GM23338 (cell line): ENCODE measurements around the gene RSL1D1.

ENCODE experiments used
- CREB1 ChIP-seq: fragments of 250-450 bp; sonication (Bioruptor Pico); IDR thresholded peaks from 2 replicates; pipeline ENCODE4 v1.5.0; 2020; ENCODE audit warnings: low read depth, mild to moderate bottlenecking, moderate library complexity
- EZH2 ChIP-seq: fragments of 200-600 bp; sonication (generic); IDR thresholded peaks from one replicate; pipeline ENCODE4 v1.8.0; 2017; ENCODE audit warnings: antibody characterized with exemption, mild to moderate bottlenecking, low read depth; ENCODE audit not compliant: unreplicated experiment
- EZH2phosphoT487 ChIP-seq: fragments of 200-600 bp; sonication (generic); IDR thresholded peaks from one replicate; pipeline ENCODE4 v1.8.1; 2018; ENCODE audit warnings: antibody characterized with exemption; ENCODE audit not compliant: unreplicated experiment
- JUNB ChIP-seq: IDR thresholded peaks from one replicate; pipeline ENCODE4 v1.6.1; 2016; ENCODE audit warnings: antibody characterized with exemption; ENCODE audit not compliant: unreplicated experiment
- NANOG ChIP-seq: IDR thresholded peaks from 2 replicates; pipeline ENCODE4 v1.6.1; 2016; ENCODE audit warnings: antibody characterized with exemption, borderline replicate concordance
- POLR2AphosphoS5 ChIP-seq: IDR thresholded peaks from 2 replicates; pipeline ENCODE4 v1.6.1; 2016; ENCODE audit warnings: antibody characterized with exemption, low read depth
- STAT1 ChIP-seq: IDR thresholded peaks from one replicate; pipeline ENCODE4 v1.6.1; 2016; ENCODE audit warnings: antibody characterized with exemption; ENCODE audit not compliant: unreplicated experiment
- ZNF114 ChIP-seq: fragments of 250-450 bp; sonication (Bioruptor Pico); IDR thresholded peaks from 2 replicates; pipeline ENCODE4 v1.5.0; 2020; ENCODE audit warnings: mild to moderate bottlenecking, moderate library complexity
- ZNF331 ChIP-seq: fragments of 250-450 bp; sonication (Bioruptor Pico); IDR thresholded peaks from 2 replicates; pipeline ENCODE4 v1.5.0; 2020; ENCODE audit warnings: low read depth, mild to moderate bottlenecking, moderate library complexity
- TF ChIP-seq, protein P1 (sequence below), 2 experiments: fragments of 200-600 bp in 1 of 2; sonication (generic) in 1 of 2; conservative IDR thresholded peaks; 2 replicates each; pipeline versions ENCODE4 v1.5.1 to v1.6.1; 2016 to 2017; ENCODE audit warnings: antibody characterized with exemption in 2 of 2, low read depth in 2 of 2, mild to moderate bottlenecking in 2 of 2, moderate library complexity in 1 of 2
- TF ChIP-seq, protein P2 (sequence below): IDR thresholded peaks from one replicate; pipeline ENCODE4 v1.6.1; 2018; ENCODE audit warnings: antibody characterized with exemption; ENCODE audit not compliant: unreplicated experiment
- TF ChIP-seq, protein P3 (sequence below): IDR thresholded peaks from 2 replicates; pipeline ENCODE4 v1.6.1; 2016; ENCODE audit warnings: antibody characterized with exemption
- TF ChIP-seq, protein P4 (sequence below): fragments of 250-450 bp; sonication (Bioruptor Pico); IDR thresholded peaks from 2 replicates; pipeline ENCODE4 v1.5.0; 2020; ENCODE audit warnings: mild to moderate bottlenecking, moderate library complexity

DNA sequence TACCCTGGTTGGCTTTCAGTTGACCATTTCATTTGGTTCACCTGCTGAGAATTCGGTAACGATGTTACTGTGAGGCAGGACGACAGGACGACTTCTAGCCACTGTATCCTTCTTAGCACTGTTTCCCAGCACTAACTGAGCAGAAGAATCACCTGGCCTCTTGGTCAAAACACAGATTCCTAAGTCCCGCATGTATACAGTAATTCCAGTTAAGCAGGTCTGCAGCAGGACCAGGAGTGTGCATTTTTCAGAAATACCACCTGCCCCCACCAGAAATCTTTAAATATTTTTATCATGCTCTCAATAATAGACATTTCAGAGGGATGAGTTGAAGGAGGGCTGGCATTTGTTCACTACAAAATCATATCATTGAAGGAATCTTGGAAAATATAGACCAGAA is 22.6 kb downstream of the RSL1D1 start:
- TF ChIP-seq, protein P1, sequence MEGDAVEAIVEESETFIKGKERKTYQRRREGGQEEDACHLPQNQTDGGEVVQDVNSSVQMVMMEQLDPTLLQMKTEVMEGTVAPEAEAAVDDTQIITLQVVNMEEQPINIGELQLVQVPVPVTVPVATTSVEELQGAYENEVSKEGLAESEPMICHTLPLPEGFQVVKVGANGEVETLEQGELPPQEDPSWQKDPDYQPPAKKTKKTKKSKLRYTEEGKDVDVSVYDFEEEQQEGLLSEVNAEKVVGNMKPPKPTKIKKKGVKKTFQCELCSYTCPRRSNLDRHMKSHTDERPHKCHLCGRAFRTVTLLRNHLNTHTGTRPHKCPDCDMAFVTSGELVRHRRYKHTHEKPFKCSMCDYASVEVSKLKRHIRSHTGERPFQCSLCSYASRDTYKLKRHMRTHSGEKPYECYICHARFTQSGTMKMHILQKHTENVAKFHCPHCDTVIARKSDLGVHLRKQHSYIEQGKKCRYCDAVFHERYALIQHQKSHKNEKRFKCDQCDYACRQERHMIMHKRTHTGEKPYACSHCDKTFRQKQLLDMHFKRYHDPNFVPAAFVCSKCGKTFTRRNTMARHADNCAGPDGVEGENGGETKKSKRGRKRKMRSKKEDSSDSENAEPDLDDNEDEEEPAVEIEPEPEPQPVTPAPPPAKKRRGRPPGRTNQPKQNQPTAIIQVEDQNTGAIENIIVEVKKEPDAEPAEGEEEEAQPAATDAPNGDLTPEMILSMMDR (conservative IDR thresholded peaks at IDR 0.05; ENCODE audit: low read depth in 2 of 2): no peak
- TF ChIP-seq EZH2 (no peak), POLR2AphosphoS5 (no peak), EZH2phosphoT487 (no peak), CREB1 (CRISPR knock-in tag) (no peak), NANOG (no peak), ZNF331 (CRISPR knock-in tag) (no peak), JUNB (no peak), STAT1 (no peak), ZNF114 (CRISPR knock-in tag) (no peak)
- TF ChIP-seq, protein P2, sequence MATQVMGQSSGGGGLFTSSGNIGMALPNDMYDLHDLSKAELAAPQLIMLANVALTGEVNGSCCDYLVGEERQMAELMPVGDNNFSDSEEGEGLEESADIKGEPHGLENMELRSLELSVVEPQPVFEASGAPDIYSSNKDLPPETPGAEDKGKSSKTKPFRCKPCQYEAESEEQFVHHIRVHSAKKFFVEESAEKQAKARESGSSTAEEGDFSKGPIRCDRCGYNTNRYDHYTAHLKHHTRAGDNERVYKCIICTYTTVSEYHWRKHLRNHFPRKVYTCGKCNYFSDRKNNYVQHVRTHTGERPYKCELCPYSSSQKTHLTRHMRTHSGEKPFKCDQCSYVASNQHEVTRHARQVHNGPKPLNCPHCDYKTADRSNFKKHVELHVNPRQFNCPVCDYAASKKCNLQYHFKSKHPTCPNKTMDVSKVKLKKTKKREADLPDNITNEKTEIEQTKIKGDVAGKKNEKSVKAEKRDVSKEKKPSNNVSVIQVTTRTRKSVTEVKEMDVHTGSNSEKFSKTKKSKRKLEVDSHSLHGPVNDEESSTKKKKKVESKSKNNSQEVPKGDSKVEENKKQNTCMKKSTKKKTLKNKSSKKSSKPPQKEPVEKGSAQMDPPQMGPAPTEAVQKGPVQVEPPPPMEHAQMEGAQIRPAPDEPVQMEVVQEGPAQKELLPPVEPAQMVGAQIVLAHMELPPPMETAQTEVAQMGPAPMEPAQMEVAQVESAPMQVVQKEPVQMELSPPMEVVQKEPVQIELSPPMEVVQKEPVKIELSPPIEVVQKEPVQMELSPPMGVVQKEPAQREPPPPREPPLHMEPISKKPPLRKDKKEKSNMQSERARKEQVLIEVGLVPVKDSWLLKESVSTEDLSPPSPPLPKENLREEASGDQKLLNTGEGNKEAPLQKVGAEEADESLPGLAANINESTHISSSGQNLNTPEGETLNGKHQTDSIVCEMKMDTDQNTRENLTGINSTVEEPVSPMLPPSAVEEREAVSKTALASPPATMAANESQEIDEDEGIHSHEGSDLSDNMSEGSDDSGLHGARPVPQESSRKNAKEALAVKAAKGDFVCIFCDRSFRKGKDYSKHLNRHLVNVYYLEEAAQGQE: no peak
- TF ChIP-seq, protein P3, sequence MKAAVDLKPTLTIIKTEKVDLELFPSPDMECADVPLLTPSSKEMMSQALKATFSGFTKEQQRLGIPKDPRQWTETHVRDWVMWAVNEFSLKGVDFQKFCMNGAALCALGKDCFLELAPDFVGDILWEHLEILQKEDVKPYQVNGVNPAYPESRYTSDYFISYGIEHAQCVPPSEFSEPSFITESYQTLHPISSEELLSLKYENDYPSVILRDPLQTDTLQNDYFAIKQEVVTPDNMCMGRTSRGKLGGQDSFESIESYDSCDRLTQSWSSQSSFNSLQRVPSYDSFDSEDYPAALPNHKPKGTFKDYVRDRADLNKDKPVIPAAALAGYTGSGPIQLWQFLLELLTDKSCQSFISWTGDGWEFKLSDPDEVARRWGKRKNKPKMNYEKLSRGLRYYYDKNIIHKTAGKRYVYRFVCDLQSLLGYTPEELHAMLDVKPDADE: no peak
- TF ChIP-seq, protein P4, sequence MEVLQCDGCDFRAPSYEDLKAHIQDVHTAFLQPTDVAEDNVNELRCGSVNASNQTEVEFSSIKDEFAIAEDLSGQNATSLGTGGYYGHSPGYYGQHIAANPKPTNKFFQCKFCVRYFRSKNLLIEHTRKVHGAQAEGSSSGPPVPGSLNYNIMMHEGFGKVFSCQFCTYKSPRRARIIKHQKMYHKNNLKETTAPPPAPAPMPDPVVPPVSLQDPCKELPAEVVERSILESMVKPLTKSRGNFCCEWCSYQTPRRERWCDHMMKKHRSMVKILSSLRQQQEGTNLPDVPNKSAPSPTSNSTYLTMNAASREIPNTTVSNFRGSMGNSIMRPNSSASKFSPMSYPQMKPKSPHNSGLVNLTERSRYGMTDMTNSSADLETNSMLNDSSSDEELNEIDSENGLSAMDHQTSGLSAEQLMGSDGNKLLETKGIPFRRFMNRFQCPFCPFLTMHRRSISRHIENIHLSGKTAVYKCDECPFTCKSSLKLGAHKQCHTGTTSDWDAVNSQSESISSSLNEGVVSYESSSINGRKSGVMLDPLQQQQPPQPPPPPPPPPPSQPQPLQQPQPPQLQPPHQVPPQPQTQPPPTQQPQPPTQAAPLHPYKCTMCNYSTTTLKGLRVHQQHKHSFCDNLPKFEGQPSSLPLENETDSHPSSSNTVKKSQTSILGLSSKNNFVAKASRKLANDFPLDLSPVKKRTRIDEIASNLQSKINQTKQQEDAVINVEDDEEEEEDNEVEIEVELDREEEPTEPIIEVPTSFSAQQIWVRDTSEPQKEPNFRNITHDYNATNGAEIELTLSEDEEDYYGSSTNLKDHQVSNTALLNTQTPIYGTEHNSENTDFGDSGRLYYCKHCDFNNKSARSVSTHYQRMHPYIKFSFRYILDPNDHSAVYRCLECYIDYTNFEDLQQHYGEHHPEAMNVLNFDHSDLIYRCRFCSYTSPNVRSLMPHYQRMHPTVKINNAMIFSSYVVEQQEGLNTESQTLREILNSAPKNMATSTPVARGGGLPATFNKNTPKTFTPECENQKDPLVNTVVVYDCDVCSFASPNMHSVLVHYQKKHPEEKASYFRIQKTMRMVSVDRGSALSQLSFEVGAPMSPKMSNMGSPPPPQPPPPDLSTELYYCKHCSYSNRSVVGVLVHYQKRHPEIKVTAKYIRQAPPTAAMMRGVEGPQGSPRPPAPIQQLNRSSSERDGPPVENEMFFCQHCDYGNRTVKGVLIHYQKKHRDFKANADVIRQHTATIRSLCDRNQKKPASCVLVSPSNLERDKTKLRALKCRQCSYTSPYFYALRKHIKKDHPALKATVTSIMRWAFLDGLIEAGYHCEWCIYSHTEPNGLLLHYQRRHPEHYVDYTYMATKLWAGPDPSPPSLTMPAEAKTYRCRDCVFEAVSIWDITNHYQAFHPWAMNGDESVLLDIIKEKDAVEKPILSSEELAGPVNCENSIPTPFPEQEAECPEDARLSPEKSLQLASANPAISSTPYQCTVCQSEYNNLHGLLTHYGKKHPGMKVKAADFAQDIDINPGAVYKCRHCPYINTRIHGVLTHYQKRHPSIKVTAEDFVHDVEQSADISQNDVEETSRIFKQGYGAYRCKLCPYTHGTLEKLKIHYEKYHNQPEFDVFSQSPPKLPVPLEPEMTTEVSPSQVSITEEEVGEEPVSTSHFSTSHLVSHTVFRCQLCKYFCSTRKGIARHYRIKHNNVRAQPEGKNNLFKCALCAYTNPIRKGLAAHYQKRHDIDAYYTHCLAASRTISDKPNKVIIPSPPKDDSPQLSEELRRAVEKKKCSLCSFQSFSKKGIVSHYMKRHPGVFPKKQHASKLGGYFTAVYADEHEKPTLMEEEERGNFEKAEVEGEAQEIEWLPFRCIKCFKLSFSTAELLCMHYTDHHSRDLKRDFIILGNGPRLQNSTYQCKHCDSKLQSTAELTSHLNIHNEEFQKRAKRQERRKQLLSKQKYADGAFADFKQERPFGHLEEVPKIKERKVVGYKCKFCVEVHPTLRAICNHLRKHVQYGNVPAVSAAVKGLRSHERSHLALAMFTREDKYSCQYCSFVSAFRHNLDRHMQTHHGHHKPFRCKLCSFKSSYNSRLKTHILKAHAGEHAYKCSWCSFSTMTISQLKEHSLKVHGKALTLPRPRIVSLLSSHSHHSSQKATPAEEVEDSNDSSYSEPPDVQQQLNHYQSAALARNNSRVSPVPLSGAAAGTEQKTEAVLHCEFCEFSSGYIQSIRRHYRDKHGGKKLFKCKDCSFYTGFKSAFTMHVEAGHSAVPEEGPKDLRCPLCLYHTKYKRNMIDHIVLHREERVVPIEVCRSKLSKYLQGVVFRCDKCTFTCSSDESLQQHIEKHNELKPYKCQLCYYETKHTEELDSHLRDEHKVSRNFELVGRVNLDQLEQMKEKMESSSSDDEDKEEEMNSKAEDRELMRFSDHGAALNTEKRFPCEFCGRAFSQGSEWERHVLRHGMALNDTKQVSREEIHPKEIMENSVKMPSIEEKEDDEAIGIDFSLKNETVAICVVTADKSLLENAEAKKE: no peak
